ENCODE measurements around the gene AGBL5.
"Not testable (repeated sequence)": the region's sequence is repeated elsewhere in the genome, so short reads cannot be mapped to it uniquely, and the experiment has no call there.

The AGBL5 gene

GRCh38 chr2:27054721-27055120 is 3.3 kb downstream of the AGBL5 start:
- DNase-seq: no peak

- DNase-seq: no peak
These were observed 5.7 kb downstream of the AGBL5 start for GRCh38 chr2:27057184-27057583.

- no peak for DNase-seq
These were observed 6.7 kb downstream of the AGBL5 start for GRCh38 chr2:27058210-27058609.

DNA sequence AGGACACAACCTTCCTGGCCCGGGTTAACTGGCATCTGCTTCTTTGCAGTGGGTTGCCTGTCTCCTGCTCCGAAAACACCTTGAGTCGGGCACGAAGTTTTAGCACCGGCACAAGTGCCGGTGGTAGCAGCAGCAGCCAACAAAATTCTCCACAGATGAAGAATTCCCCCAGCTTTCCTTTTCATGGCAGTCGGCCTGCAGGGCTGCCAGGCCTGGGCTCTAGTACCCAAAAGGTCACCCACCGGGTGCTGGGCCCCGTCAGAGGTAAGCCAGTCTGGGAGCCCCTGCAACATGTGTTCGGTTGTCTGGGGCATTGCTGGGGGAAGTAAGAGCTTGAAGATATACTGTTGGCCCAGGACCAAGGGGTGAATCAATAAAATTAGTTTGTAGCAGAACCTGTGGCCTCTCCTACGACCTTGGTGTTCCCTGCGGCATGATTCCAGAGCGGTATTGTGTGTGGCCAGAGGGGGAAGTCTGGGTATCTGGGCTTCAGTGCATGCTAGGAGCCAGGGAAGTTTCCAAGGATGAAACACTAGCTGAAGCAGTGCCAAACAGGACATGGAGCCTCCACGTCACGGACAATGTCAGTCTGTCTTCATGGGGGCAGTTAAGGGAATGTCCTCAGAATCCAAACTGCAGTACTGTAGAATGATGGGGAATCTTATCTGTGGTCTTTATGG is 7.8 kb downstream of the AGBL5 start:
- DNase-seq: no peak

- DNase-seq: no peak
These were observed 8.9 kb downstream of the AGBL5 start for GRCh38 chr2:27060323-27060722.

GRCh38 chr2:27065128-27065527 is 13.7 kb downstream of the AGBL5 start:
- DNase-seq: no peak

GRCh38 chr2:27067385-27067784 is 15.9 kb downstream of the AGBL5 start:
- DNase-seq: no peak

GRCh38 chr2:27069436-27069835 is 18.0 kb downstream of the AGBL5 start:
- no peak for DNase-seq

DNA sequence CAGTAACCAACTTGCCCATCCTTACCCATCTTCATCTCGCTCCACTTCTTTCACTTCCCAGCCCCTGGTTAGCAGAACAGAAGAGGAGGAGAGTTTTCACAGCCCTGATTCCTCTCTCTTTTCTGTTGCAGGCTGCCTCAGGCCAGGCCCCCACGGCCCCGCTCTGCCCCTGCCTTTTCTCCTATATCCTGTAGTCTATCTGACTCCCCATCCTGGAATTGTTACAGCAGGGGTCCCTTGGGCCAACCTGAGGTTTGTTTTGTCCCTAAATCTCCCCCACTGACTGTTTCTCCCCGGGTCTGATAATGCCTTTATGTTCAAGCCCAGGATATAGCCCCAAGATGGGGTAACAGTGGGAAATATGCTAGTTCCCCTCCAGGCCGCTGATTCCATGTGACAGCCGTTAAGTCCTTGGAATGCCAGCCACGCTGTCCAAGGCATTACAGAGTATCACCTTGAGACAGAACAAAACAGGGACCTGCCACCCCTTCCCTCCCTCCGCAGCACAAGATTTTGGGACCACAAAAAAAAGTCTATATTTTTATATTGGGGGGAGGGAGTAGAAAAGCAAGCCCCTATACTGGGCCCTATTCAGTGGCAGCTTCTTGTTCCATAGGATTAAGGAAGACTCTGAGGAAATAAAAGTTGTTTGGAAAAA is 18.6 kb downstream of the AGBL5 start:
- DNase-seq: no peak

DNA sequence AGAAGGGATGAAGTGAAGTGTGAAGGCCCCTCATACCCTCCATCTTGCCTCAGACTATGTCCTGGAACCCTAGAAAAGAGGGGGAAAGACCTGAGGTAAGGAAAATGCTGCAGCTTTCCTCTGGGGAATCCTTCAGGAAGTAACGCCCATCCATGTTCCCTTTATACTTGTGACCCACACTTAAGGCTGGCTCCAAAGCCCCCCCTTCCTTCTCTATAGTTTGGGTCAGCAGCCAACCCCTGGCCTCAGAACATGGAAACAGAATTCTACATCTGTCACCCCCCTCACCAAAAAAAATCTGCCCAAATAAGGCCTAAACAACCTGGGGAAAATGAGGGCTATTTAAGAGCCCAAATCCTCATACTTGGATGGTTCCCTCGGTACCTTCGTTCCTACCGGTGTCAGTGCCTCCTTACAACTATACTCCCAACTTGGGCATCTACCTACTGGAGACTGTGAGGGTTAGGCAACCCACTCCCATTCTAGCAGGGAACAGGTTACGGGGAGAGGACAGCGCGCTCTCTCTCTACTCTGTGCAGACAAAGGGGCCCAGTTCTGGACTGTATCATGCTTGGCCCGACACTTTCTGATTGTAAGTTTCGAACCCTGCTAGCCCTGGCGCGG is 19.3 kb downstream of the AGBL5 start:
- no peak for DNase-seq

DNA sequence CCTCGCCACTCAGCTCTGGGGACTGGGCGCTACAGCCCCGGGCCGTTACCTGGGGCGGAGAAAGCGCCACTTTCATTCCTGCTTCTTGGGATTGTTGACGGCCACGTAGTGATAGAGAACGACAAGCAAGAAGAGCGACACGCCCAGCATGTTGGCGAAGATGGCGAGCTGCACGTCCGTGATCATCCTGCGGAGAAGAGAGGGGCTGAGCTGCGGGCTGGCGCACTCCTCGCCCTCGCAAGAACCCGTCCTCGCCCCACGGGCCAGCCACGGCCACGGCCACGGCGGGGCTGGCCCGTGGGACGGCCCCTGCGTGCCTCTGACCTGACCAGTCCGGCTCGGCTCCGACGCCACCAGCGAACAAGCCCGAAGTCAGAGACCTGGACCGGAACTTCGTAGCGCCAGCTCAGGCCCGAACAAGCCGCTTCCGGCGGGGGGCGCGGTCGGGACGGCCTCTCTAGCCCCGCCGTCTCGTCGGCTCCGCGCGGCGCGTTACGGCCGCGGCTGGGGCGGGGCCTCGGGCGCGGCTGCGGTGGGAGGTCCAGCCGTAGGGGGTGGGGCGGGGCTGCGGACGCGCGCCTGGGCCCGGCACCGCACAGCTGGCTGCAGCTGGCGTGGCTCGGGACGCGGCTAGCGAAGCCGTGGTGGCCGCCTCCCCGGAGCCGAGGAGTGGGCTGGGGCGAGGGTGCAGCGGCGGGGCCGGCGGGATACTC is 20.0 kb downstream of the AGBL5 start, which contains the start of gene OST4:
Gene OST4, minus strand, starts transcription at position 378 of the 713 bp plus-strand sequence.
- peak; percentile 81 for DNase-seq

- DNase-seq: no peak
These were observed 20.7 kb downstream of the AGBL5 start for GRCh38 chr2:27071990-27072830.

GRCh38 chr2:27072920-27073319 is 21.5 kb downstream of the AGBL5 start:
- DNase-seq: no peak

GRCh38 chr2:27073782-27074181 is 22.3 kb downstream of the AGBL5 start:
- no peak for DNase-seq

GRCh38 chr2:27074738-27075565 is 23.5 kb downstream of the AGBL5 start:
- peak; percentile 58 for DNase-seq

DNA sequence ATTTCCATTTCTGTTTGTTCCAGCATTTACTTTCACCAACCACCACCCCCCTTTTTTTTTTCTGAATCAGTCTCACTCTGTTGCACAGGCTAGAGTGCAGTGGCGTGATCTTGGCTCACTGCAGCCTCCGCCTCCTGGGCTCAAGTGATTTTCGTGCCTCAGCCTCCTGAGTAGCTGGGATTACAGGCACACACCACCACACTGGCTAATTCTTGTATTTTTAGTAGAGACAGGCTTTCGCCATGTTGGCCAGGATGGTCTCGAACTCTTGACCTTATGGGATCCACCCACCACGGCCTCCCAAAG is 24.1 kb downstream of the AGBL5 start:
- not testable (repeated sequence) for DNase-seq

DNA sequence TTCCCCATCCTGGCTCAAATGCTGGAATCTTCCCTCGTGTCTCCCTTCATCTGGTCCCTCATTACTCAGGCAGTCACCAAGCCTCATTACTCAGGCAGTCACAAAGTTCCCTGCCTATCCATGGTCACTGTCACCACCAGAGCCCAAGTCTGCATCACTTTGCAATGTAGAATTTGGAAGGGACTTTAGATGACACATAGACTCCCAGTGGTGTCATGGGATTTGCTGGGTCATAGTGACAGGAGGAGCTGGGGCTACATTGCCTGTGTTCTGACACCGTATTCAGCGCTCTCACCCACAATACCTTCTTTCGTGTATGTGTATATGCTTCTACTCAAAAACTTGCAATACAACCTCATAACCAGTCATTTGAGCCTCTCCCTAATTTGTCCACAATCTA is 24.9 kb downstream of the AGBL5 start:
- DNase-seq: no peak

DNA sequence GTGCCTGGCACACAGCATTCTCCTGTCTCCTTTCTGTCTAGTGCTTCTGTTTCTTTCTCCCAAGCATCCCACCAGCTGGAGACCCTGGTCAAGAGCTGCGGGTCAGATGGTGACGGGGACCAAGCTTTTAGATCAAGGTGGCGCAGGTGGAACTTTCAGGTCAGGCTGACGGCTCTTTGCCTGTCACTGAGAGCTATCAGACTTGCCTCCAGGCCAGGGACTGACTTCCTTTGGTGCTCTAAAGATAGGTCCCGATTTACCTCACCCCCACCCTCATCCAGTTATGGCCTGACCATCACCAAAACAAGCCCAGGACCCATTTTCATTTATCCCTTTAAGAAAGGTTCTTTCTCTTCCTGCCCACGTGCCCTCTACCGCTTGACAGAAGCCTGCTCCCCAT is 25.8 kb downstream of the AGBL5 start:
- DNase-seq: no peak

DNA sequence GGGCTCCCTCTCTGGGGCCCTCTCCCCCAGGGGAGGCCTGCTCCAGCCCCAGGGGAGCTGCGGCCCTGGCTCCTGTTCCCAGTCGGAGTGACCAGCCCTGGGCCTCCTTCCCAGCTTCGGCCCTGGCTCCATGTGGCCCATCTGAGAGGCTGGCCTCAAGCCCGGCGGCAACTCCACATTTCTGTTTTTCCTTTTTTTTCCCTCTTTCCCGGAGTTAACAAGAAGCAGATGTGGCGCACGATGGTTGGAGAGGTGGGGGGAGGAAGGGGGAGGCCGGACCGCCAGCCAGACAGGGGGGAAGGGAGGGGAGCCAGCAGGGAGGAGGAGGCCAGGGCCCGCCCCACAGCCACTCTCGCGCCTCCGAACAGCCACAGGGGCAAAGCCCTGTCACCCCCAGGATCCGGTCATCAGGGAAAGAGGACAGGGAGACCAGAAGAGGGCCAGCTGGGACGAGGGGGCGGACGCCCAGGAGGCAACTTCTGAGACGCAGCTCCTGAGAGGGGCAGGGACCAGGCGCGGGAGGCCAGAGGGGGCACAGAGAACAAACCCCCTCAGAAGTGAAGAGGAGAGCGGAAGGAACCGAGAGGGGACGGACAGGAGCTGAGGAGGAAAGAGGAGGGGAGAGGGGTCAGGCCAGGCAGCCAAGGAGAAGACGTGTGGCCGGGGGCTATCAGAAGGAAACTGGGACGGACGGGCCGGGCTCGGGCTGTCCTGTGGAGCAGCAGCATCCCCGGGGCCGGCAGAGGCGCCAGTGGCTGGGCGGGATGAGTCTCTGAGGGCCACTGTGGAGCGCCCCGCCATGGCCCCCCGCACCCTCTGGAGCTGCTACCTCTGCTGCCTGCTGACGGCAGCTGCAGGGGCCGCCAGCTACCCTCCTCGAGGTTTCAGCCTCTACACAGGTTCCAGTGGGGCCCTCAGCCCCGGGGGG is 27.1 kb downstream of the AGBL5 start, which contains the start of gene EMILIN1:
Gene EMILIN1, plus strand, starts transcription at position 349 of the 928 bp plus-strand sequence. Its CDS starts 451 bp downstream, at position 800.
- DNase-seq: no peak

Measured in T-helper 9 cell (primary cell).